A673 (cell line): Measurements from ENCODE around the gene APOA4. TPM values are rescaled to one million over a fixed set of nuclear protein-coding genes. Genes with fewer than 3 reads are reported as not detected.

ENCODE experiments used
- BruUV-seq: library from RNA; stranded (reverse); fragments of 400-500 nt; replicated peaks from 2 replicates; lab custom pipeline; 2021; lab: Mats Ljungman, UMichigan
- CTCF ChIA-PET: fragments of 300-600 bp; sonication (Branson Sonifier 250); formaldehyde crosslinking; loops from one replicate; lab custom pipeline; 2022; ENCODE audit warnings: antibody characterized with exemption; lab: Charles Lee
- POLR2A ChIA-PET: fragments of 300-600 bp; sonication (Branson Sonifier 250); formaldehyde crosslinking; loops from one replicate; lab custom pipeline; 2022; ENCODE audit warnings: antibody characterized with exemption; ENCODE audit not compliant: low non-redundant PET; lab: Charles Lee
- DNase-seq: peaks from one replicate; pipeline ENCODE4 v3.0.0-alpha.2; 2015; ENCODE audit warnings: low spot score
- H3K27ac ChIP-seq: fragments of 200-600 bp; sonication (generic); 2 replicates; pipeline ENCODE4 v1.5.1; 2016; ENCODE audit warnings: mixed run types, low read depth, mild to moderate bottlenecking, mixed read lengths, antibody characterized with exemption, low read length; ENCODE audit not compliant: poor library complexity, severe bottlenecking
- H3K27me3 ChIP-seq: fragments of 200-600 bp; sonication (generic); replicated peaks from 2 replicates; pipeline ENCODE4 v1.6.1; 2017; ENCODE audit warnings: mixed run types, low read depth, mild to moderate bottlenecking, mixed read lengths, antibody characterized with exemption, low read length; ENCODE audit not compliant: insufficient read depth, poor library complexity
- H3K36me3 ChIP-seq: fragments of 200-600 bp; sonication (generic); 2 replicates; pipeline ENCODE4 v1.6.1; 2016; ENCODE audit warnings: mixed run types, mild to moderate bottlenecking, mixed read lengths, antibody characterized with exemption, low read length; ENCODE audit not compliant: insufficient read depth, poor library complexity, severe bottlenecking
- H3K4me1 ChIP-seq: fragments of 200-600 bp; sonication (generic); 2 replicates; pipeline ENCODE4 v1.6.1; 2017; ENCODE audit warnings: mixed run types, mild to moderate bottlenecking, mixed read lengths, antibody characterized with exemption, low read length; ENCODE audit not compliant: insufficient read depth, poor library complexity, severe bottlenecking
- H3K4me3 ChIP-seq: fragments of 200-600 bp; sonication (generic); 2 replicates; pipeline ENCODE4 v1.5.1; 2016; ENCODE audit warnings: low read depth, mixed run types, mild to moderate bottlenecking, mixed read lengths, low read length; ENCODE audit not compliant: poor library complexity, severe bottlenecking
- H3K9me3 ChIP-seq: fragments of 200-600 bp; sonication (generic); 2 replicates; pipeline ENCODE4 v1.6.1; 2016; ENCODE audit warnings: mixed run types, low read depth, mild to moderate bottlenecking, mixed read lengths, antibody characterized with exemption, low read length; ENCODE audit not compliant: poor library complexity, severe bottlenecking
- EZH2 ChIP-seq: fragments of 200-600 bp; sonication (generic); IDR thresholded peaks from 2 replicates; pipeline ENCODE4 v1.6.1; 2017; ENCODE audit warnings: borderline replicate concordance, low read depth, mild to moderate bottlenecking, mixed read lengths, antibody characterized with exemption, low read length; ENCODE audit not compliant: poor library complexity, severe bottlenecking
- intact Hi-C: fragments of 100-400 bp; cut with micrococcal nuclease; formaldehyde crosslinking; loops from one replicate; pipeline ENCODE4 v1.10.0; 2022; ENCODE audit not compliant: unreplicated experiment
- total RNA-seq: library from RNA; stranded (reverse); gene quantifications from 2 replicates; pipeline ENCODE4 v1.2.3, GENCODE V29; 2021
- TF ChIP-seq, protein P1 (sequence below): fragments of 300-800, 200-600 bp; sonication (generic); conservative IDR thresholded peaks from 2 replicates; pipeline ENCODE4 v1.5.1; 2017; ENCODE audit warnings: low read depth, mild to moderate bottlenecking, antibody characterized with exemption, low read length, moderate library complexity, mixed read lengths

APOA4 gene
- total RNA-seq, 1 experiment from 2014 or later = not detected

DNA sequence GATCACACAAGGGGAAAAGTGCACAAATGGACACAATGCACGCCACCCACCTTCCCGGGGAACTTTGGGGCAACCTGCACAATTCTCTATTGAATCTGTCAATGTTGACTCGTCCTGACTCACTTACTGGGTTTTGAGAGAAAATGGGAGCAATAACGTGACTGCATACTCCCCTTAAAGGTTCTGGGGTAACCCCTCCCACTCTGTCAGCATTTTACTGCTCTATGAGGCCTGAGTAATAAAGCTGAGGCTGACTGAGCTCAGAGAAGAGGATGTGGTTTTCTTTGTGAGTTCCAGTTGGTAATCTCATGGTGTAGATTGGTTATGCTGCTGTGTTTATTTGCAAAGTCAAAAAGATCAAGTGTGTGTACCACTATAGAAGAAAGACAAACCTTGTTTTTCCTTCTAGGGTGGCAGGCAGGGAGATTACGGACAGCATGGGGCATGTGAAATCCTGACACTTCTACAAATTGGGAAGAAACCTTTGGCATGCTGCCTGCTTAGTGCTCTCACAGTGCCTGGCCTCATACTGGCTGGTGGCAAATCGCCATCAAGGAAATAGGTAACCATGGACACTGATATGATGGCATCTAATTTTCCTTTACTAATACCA is 30.5 kb upstream of the APOA4 start:
- peaks cover 38% of the 10 kb centered on the region for H3K36me3 ChIP-seq
- TF ChIP-seq EZH2 = no peak
- TF ChIP-seq, protein P1, sequence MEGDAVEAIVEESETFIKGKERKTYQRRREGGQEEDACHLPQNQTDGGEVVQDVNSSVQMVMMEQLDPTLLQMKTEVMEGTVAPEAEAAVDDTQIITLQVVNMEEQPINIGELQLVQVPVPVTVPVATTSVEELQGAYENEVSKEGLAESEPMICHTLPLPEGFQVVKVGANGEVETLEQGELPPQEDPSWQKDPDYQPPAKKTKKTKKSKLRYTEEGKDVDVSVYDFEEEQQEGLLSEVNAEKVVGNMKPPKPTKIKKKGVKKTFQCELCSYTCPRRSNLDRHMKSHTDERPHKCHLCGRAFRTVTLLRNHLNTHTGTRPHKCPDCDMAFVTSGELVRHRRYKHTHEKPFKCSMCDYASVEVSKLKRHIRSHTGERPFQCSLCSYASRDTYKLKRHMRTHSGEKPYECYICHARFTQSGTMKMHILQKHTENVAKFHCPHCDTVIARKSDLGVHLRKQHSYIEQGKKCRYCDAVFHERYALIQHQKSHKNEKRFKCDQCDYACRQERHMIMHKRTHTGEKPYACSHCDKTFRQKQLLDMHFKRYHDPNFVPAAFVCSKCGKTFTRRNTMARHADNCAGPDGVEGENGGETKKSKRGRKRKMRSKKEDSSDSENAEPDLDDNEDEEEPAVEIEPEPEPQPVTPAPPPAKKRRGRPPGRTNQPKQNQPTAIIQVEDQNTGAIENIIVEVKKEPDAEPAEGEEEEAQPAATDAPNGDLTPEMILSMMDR = no peak
- ChIA-PET POLR2A (no interaction called here), CTCF (no interaction called here)
- peak overlapping the region; percentile 72 for H3K27ac ChIP-seq
- intact Hi-C loops = no loop called here
- H3K27me3 ChIP-seq = no peaks in the 10 kb centered on the region
- peak; percentile 78 for DNase-seq
- H3K9me3 ChIP-seq = no peaks in the 10 kb centered on the region
- no TSS peak for BruUV-seq
- H3K4me1 ChIP-seq = peaks cover 35% of the 10 kb centered on the region
- no peak overlapping the region for H3K4me3 ChIP-seq

DNA sequence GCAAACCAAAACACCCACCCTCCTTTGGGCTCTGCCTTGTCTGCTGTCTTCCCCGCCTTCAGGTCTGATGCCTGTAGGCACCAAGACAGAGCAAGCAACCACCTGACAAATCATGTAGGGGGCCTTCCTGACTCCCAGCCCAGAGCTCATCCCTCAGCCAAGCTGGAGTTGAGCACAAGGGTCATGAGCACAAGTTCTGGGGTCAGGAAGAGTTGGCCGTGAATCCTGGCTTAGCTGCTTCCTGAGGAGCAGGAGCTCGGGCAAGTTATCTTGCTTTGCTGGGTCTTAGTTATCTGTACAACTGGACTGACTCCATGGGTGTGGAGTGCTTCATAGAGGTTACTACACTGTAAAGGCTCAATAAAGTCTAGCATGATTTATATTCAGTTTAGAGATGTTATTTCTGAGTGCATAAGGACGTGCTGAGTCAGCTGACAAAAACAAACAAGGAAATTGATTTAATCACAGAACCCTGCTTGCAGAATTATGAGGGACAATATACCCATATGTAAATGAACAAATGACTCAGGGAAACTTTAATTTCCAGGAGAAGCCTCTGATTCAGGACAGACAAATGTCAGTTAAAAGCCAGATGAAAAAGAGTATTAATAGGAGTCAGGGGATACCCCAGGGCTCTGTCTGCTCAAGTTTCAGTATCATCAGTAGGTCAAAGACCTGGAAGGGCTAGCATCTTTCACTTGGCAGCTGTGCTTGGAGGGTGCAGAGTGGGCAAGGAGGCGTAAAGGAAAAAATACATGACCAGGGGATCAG is 29.3 kb upstream of the APOA4 start:
- Histone ChIP-seq H3K4me1 (peaks cover 35% of the 10 kb centered on the region), H3K4me3 (no peak overlapping the region), H3K9me3 (no peaks in the 10 kb centered on the region), H3K27me3 (no peaks in the 10 kb centered on the region), H3K27ac (peak overlapping the region; percentile 72), H3K36me3 (peaks cover 35% of the 10 kb centered on the region)
- TF ChIP-seq, protein P1 = no peak
- TF ChIP-seq EZH2 = no peak
- ChIA-PET CTCF (interaction anchor here (0.6 kb wide), 1 partner anchor 296 kb away, joined by 3 read pairs; no protein-coding TSS in a partner anchor), POLR2A (interaction anchor here (0.7 kb wide), 1 partner anchor 146 kb away, joined by 3 read pairs; no protein-coding TSS in a partner anchor)
- no peak for DNase-seq
- BruUV-seq = no TSS peak
- intact Hi-C loops = no loop called here

DNA sequence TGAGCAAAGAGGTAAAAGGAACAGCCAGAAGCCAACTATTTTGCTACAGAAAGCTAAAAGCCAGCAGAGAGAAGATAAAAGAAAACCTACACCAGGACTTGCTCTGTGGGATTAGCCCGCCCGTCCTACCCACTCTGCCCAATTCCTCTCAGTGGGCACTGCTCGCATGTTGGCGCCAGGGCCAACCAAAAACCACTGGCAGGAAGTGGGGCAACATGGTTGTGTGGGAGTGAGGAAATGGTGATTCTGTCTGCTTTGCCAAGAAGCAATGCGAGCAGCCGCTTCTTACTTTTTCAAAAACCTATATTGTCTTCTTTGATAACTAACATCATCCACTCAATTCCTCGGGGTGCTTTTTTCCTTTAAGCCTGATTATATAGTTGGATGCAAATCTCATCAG is 28.5 kb upstream of the APOA4 start:
- intact Hi-C loops = no loop called here
- peak; percentile 65 for DNase-seq
- Histone ChIP-seq H3K36me3 (peaks cover 35% of the 10 kb centered on the region), H3K27me3 (no peaks in the 10 kb centered on the region), H3K4me3 (no peak overlapping the region), H3K9me3 (no peaks in the 10 kb centered on the region), H3K27ac (peak overlapping the region; percentile 72), H3K4me1 (peaks cover 35% of the 10 kb centered on the region)
- CTCF ChIA-PET = no interaction called here
- POLR2A ChIA-PET = interaction anchor here (0.7 kb wide), 1 partner anchor 147 kb away, joined by 3 read pairs; no protein-coding TSS in a partner anchor
- no TSS peak for BruUV-seq
- TF ChIP-seq EZH2 = no peak
- TF ChIP-seq, protein P1 = no peak
